Measurements from ENCODE around the gene LIG4.

The LIG4 gene

DNA sequence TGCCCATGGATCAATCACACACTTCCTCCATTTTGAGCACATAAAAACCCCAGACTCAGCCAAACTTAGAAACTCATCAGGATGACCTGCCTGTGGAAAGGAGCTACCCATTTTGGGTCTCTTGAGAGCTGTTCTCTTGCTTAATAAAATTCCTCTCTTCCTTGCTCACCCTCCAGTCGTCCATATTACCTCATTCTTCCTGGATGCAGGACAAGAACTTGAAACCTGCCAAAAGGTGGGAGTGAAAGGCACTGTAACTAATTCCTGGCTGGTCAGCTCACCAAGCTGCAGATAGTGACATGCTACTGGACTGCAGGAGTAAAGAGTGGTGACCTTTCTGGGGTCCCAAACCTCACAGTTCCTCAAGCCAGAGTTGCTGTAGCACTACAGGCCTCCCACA, 20.2 kb downstream of the LIG4 start:
- DNase-seq (ENCODE audit: insufficient read length, low spot score), result no peak

GRCh38 chr13:108194435-108194936, 20.9 kb downstream of the LIG4 start:
- no peak for FAIRE-seq
- no peak for DNase-seq (ENCODE audit: insufficient read length, low spot score)

More for the DNA sequence above, 20.2 kb downstream of the LIG4 start:
- no peak for FAIRE-seq

DNA sequence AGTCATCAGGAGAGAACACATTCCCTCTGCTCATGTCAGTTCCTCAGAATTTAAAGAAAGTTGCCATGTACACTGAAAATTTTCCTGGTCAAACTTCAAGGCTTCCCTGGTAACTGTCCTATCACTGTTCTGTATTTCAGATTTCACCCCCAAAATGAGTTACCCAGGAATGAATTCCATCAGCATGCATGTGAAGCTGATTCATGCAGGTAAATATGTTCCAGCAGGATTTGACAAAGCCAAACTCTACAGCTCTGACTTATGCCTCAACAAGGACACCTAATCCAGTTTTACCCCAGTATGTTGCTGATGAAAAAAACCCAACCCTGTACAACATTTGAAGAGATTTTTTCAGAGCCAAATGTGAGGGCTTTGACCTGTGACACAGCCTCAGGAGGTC, 21.5 kb downstream of the LIG4 start:
- DNase-seq (ENCODE audit: insufficient read length, low spot score) (no peak), FAIRE-seq (no peak)

DNA sequence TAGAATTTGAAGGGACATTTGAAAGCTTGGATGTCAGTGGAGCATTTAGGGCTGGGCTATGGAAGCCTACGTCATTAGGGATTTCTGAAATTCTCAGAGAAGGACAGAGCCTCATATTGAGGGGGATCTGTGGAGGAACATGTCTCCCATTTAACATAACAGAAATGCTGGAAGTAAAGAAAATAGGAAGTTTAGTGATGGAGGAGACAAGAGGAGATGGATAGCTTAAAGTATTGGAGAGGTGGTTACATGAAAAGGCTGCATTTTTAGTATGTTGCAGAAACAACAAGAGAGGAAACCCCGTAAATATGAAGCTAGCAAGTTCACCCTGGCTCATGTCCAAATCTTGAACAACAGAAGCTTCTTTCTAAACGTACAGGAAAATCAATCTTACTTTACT, 24.4 kb downstream of the LIG4 start:
- FAIRE-seq (no peak), DNase-seq (ENCODE audit: insufficient read length, low spot score) (no peak)

DNA sequence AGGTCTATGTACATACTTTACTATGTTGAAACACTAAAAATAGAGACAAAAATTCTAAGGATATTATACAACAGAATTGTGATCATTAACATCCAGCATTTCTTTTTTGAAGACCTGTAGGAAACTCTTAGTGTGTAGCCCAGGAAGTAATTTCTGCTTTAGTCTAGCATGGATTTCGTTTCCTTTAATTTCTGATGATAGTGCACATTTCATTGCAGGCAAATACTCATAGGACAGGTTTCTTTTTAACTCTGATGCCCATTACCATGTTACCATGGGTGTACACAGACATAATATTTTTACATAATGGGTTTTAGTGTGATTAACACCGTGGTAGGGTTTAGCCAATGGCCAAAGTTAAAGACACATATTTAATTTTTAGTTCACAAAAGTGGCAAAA, 27.1 kb downstream of the LIG4 start:
- FAIRE-seq, result no peak

GRCh38 chr13:108185223-108185622, 30.1 kb downstream of the LIG4 start:
- FAIRE-seq, result no peak
- no peak for DNase-seq (ENCODE audit: insufficient read length, low spot score)

More for the DNA sequence above, 27.1 kb downstream of the LIG4 start:
- DNase-seq (ENCODE audit: insufficient read length, low spot score), result no peak

- no peak for DNase-seq (ENCODE audit: insufficient read length, low spot score)
- FAIRE-seq, result no peak
Measured at GRCh38 chr13:108182652-108183051, 32.7 kb downstream of the LIG4 start.

GRCh38 chr13:108178078-108178477, 37.3 kb downstream of the LIG4 start:
- FAIRE-seq, result no peak

DNA sequence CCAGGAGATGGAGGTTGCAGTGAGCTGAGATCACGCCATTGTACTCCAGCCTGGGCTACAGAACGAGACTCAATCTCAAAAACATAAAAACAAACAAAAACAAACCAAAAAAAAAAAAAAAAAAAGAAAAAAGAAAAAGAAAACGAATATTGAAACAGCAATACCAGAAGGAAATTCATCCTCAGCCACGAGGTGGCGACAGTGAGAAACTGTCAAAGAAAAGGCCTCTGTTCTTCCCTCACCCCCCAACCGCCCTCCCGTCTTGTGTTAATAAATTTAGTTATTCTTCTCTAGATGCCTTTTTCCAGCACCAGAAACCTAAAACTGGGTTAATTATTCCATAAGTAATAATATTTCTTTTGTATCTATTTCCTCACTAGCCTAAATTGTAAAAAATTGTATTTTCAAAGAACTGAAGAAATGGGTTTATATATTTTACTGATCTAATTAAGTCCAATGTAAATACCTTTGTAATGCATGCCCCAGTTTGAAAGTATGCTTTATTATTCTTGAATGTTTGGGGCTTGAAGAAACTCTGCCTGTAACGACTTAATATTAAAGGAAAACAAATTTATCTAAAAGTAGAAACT, 38.6 kb downstream of the LIG4 start:
- FAIRE-seq, result no peak

More at GRCh38 chr13:108178078-108178477, 37.3 kb downstream of the LIG4 start:
- DNase-seq (ENCODE audit: insufficient read length, low spot score), result no peak

GRCh38 chr13:108168929-108169328, 46.4 kb downstream of the LIG4 start:
- DNase-seq (ENCODE audit: insufficient read length, low spot score), result no peak
- no peak for FAIRE-seq

More for the DNA sequence above, 38.6 kb downstream of the LIG4 start:
- no peak for DNase-seq (ENCODE audit: insufficient read length, low spot score)

DNA sequence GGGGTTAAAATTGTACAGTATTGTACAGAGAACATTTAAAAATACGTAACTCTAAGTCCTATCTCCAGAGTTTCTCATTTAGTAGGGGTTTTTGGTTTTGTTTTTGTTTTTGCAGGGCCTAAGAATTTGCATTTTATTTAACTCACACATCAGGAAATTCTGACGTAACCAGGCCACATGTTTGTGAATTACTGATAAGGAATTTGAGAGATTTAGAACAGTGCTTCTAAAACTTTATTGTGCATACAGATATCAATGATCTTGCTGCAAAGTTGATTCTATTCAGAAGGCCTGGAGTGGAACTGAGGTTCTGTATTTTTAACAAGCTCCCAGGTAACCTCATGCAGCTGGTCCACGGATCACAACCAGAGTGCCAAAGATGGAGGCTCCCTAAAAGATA, 49.3 kb downstream of the LIG4 start:
- no peak for FAIRE-seq

GRCh38 chr13:108158746-108159145, 56.6 kb downstream of the LIG4 start:
- DNase-seq (ENCODE audit: insufficient read length, low spot score), result no peak
- no peak for FAIRE-seq

More for the DNA sequence above, 49.3 kb downstream of the LIG4 start:
- DNase-seq (ENCODE audit: insufficient read length, low spot score), result no peak
